Right cardiac atrium (tissue), 5 donors: ENCODE results near the gene MAN1B1. TPM values are rescaled to one million over a fixed set of nuclear protein-coding genes. Genes with fewer than 3 reads are reported as not detected.
A peak's percentile ranks its signal among the peaks of the same experiment; 100 is the strongest.

Experiments used
- ATAC-seq, 2 donors: fragments of 200-7000 bp; cut with Tn5 transposase; one replicate each; pipeline versions ENCODE4 v1.8.0 to v1.9.1; 2020; ENCODE audit warnings: moderate library complexity in 2 of 2, mild to moderate bottlenecking in 1 of 2
- DNase-seq, 3 donors: peaks; one replicate each; pipeline ENCODE4 v3.0.0-alpha.2; 2020
- H3K27ac ChIP-seq: one replicate; pipeline ENCODE4 v1.5.1; 2013; ENCODE audit warnings: mild to moderate bottlenecking, low read length, control low read depth, moderate library complexity
- H3K27me3 ChIP-seq: one replicate; pipeline ENCODE4 v1.6.1; 2013; ENCODE audit not compliant: control insufficient read depth, insufficient read depth
- H3K4me1 ChIP-seq: one replicate; pipeline ENCODE4 v1.6.1; 2013; ENCODE audit warnings: low read length; ENCODE audit not compliant: control insufficient read depth, insufficient read depth
- H3K4me3 ChIP-seq: one replicate; pipeline ENCODE4 v1.5.1; 2013; ENCODE audit warnings: low read length, control low read depth
- H3K9me3 ChIP-seq: one replicate; pipeline ENCODE4 v1.6.1; 2013; ENCODE audit warnings: low read length; ENCODE audit not compliant: control insufficient read depth
- WGBS: extraction: QIAGEN DNeasy Blood & Tissue Kit; methylation state at CpG from one replicate; pipeline ENCODE4 v1.1.7; 2013; 5-methylcytosine and 5-hydroxymethylcytosine counted together
- intact Hi-C, 4 donors: fragments of 100-400 bp; cut with DNase I; formaldehyde crosslinking; loops; one replicate each; pipeline versions ENCODE4 v1.11.0 to v1.14.0; 2022 to 2023
- polyA plus RNA-seq: library from polyadenylated mRNA; stranded (reverse); fragments of 200-250 nt; gene quantifications from one replicate; pipeline ENCODE4 v1.2.3, GENCODE V29; 2013
- total RNA-seq, 4 donors: library from RNA; stranded (reverse); fragmentation: NEBNext Ultra II Directional; extraction: Animal tissue kit (Norgen Biotek cat#: 25700); gene quantifications; one replicate each; pipeline ENCODE4 v1.2.1, GENCODE V29; 2021
- donor health status: healthy with polysubstance abuse.
- donor health status: DM: no; HTN: yes; CAD: no.
- donor health status: DM: no; HTN: no; CAD: no.
- donor health status: DM: no; HTN: yes; CAD: no; lungs with severe emphysema.
- donor health status: DM: yes; HTN: yes; CAD: no.

The MAN1B1 gene
- total and polyA plus RNA-seq, 5 donors = 23.9 to 31.3 (median 25.9) TPM

DNA sequence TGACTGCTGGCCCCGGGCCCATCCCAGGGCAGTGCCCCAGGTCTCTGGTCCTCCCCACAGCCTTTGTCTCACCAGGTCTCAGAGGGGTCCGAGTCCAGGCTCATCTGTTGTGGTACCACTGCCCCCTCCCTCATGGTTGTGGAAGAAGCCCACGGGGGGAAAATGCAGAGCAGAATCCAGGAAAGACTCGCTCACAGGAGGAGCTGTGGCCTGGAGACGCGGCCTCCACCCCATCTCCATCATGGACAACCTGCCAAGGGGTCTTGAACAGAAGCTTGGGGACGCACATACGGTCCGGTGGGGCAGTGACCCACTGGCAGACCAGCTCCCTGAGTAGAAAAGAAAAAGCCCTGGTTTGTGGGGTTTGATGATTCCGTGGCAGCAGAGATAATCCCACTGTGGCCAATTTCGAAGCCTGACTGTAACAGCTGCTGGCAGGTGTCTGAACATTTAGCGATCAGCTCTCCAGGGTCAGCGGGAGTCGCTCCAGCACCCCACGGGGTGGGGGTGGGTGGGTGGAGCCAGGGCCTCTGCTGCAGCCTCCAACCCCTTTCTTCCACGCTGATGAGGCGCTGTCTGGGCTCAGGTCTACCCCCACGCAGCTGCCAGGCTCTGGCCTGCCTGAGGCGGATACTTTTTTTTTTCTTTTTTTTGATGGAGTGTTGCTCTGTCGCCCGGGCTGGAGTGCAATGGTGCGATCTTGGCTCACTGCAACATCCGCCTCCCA, 50.3 kb downstream of the MAN1B1 start:
- intact Hi-C loops = no loop called here
- Histone ChIP-seq H3K27ac (no peak overlapping the region), H3K27me3 (no peaks in the 10 kb centered on the region), H3K9me3 (no peaks in the 10 kb centered on the region), H3K4me1 (no peaks in the 10 kb centered on the region), H3K4me3 (no peak overlapping the region)
- peak in 2 of 3 donors; percentile 9 to 17 for DNase-seq
- ATAC-seq = no peak
- WGBS = 72% methylated on average over 23 of the region's 23 CpGs

DNA sequence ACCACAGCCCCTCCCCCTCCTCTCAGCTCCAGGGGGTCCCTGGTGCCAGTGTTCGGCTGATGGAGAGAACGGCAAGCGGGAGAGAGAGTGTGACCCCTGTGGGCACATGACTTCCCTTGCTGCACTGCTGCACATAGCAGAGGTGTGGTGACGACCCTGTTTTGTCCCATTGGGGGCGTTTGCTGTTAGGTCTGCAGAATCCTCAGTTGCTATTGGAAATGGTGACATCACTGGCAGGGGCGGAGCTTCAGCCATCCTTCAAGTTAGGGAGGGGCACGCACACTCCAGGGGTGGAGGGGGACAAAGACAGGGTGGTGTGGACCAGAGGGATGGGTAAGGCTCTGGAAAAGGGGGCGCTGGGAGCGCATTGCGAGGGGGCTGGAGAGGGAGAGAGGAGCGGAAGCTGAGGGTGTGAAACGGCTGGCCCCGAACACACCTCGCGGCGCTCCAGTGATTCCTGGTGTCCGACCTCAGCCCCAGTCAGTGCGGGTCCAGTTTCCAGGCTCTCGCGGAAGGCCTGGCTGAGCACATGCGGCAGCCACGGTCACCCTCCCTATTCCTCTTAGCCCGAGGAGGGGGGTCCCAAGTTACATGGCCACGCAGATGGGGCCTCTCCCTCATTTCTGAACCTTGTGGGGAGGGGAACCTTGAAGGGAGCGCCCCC, 51.4 kb downstream of the MAN1B1 start:
- Histone ChIP-seq H3K9me3 (no peaks in the 10 kb centered on the region), H3K4me3 (no peak overlapping the region), H3K27ac (no peak overlapping the region), H3K4me1 (no peaks in the 10 kb centered on the region), H3K27me3 (no peaks in the 10 kb centered on the region)
- peak in 2 of 3 donors; percentile 34 to 43 for DNase-seq
- intact Hi-C loops = no loop called here
- WGBS = 6% methylated on average over 25 of the region's 25 CpGs
- ATAC-seq = no peak

DNA sequence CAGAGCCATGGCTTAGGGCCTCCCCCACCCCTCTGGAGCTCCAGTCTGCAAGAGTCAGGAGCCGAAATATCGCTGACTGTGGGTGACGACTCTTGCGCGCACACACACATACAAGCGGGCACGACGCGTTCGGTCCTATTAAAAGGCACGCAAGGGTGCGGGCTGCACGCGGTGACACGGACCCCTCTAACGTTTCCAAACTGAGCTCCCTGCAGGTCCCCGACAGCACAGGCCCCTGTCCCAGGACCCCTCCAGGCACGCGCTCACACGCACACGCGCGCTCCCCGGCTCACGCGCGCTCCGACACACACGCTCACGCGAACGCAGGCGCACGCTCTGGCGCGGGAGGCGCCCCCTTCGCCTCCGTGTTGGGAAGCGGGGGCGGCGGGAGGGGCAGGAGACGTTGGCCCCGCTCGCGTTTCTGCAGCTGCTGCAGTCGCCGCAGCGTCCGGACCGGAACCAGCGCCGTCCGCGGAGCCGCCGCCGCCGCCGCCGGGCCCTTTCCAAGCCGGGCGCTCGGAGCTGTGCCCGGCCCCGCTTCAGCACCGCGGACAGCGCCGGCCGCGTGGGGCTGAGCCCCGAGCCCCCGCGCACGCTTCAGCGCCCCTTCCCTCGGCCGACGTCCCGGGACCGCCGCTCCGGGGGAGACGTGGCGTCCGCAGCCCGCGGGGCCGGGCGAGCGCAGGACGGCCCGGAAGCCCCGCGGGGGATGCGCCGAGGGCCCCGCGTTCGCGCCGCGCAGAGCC, 52.1 kb downstream of the MAN1B1 start, which contains the start of gene GRIN1:
TSS of gene GRIN1 (plus strand) at position 433 of the 746 bp plus-strand sequence. CDS start 333 bp downstream, outside the sequence.
- ATAC-seq (peak; percentile 65 to 66), DNase-seq (peak; percentile 49 to 82 (median 80))
- Histone ChIP-seq H3K4me3 (no peak within 1 kb of the TSS), H3K27ac (no peak within 1 kb of the TSS), H3K27me3 (no peaks in the 10 kb centered on the region), H3K9me3 (no peaks in the 10 kb centered on the region), H3K4me1 (no peaks in the 10 kb centered on the region)
- WGBS = 5% methylated on average over 104 of the region's 104 CpGs
- intact Hi-C loops = no loop called here

DNA sequence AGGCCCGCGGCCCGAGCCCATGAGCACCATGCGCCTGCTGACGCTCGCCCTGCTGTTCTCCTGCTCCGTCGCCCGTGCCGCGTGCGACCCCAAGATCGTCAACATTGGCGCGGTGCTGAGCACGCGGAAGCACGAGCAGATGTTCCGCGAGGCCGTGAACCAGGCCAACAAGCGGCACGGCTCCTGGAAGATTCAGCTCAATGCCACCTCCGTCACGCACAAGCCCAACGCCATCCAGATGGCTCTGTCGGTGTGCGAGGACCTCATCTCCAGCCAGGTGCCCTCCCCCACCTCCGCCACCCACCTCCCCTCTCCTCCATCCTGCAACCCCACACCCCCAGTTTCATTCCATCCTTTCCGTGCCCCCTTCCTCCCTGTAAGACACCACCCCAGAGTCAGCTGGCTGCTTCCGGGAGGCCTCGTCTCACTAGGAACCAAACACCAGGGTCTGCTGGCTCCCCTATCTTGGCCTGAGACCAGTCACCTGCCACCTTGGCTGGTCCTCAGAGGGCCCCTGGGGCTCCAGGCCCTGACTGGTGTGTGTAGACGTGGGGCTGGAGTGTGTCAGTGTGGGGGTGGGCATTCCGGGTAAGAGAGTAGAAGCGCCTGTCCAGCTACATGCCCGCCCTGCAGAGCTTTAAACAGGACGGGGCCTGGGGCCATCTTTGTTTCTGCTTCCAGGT, 52.8 kb downstream of the MAN1B1 start:
- no peak overlapping the region for H3K4me3 ChIP-seq
- intact Hi-C loops = no loop called here
- H3K27me3 ChIP-seq = no peaks in the 10 kb centered on the region
- H3K27ac ChIP-seq = no peak overlapping the region
- 31% methylated on average over 37 of the region's 37 CpGs for WGBS
- H3K4me1 ChIP-seq = no peaks in the 10 kb centered on the region
- DNase-seq (peak in 1 of 3 donors; percentile 34), ATAC-seq (no peak)
- H3K9me3 ChIP-seq = no peaks in the 10 kb centered on the region

DNA sequence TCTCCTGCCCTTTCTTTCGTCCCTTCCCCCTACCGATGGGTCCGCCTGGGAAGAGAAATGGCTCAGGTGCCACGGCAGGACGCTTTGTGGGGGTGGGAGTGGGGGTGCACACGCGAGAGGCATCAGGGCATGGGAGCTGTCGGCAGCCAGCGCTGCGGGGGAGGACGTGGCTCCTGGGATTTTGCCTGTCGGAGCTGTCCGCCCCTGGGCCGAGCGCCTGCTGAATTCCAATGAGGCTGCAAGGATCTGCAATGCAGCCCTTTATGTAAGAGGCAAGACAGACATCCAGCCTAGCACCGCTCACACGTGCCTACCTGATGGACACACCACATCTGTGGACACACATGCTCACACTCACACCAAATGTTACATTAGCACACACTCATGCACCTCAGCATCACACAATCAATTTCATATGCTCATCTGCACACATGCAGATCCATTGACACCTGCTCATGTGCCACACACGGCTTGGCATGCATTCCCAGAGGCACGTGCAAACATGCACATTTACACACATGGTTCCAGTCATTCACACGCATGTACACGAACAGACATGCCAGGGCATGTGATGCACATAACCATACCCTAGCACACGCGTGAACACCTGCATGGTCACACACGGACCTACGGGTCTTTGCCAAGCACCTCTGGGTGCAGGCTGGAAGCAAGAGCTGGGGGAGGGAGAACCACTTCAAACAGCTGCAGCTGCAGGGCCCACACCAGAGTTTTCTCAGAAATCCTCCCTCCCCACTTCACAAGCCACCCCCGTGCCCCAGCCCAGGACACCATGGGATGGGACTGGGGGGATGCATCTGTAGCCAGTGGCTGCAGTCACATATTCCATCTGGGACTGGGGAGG, 53.6 kb downstream of the MAN1B1 start:
- ATAC-seq = no peak
- no peak overlapping the region for H3K4me3 ChIP-seq
- H3K4me1 ChIP-seq = no peaks in the 10 kb centered on the region
- intact Hi-C loops = no loop called here
- H3K27me3 ChIP-seq = no peaks in the 10 kb centered on the region
- H3K9me3 ChIP-seq = no peaks in the 10 kb centered on the region
- no peak overlapping the region for H3K27ac ChIP-seq
- WGBS = 58% methylated on average over 26 of the region's 26 CpGs
- DNase-seq = peak in 2 of 3 donors; percentile 30 to 44

DNA sequence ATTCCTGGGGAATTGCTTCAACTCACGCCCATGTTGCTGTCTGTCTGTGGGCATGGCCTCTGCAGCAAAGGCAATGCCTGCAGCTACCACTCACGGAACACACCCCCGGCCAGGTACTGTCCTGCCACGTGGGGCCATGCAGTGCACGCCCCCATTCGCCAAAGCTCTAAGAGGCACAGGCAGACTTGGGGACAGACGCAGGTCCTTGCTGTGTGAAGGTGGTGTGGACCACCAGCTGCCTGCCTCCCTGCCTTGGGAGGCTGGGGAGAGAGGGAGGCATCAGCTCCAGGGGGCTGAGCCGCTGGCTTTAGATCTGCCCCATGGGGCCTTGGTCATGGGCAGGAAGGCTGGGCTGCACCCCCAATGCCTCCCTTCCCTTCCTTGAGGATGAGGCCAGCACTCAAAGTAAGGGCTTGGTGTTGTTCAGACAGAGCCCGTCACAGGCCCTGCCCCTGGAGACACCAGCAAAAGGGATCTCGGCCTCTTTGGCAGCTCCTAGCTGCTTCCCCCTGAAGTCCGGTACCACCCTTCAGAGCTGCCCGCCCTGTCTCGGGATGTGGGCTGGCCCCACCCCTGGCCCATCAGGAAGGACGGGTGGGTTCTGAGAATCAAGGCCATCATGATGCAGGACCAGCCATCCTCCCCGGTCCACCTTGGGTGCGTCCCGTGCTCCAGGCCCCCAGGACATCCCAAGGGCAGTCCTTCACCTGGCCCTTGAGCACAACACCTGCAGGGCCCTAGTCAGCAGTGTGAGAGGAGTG, 54.4 kb downstream of the MAN1B1 start:
- Histone ChIP-seq H3K27ac (no peak overlapping the region), H3K4me3 (no peak overlapping the region), H3K27me3 (no peaks in the 10 kb centered on the region), H3K9me3 (no peaks in the 10 kb centered on the region), H3K4me1 (no peaks in the 10 kb centered on the region)
- 75% methylated on average over 17 of the region's 17 CpGs for WGBS
- peak in 2 of 3 donors; percentile 22 to 25 for DNase-seq
- no peak for ATAC-seq
- intact Hi-C loops = no loop called here

DNA sequence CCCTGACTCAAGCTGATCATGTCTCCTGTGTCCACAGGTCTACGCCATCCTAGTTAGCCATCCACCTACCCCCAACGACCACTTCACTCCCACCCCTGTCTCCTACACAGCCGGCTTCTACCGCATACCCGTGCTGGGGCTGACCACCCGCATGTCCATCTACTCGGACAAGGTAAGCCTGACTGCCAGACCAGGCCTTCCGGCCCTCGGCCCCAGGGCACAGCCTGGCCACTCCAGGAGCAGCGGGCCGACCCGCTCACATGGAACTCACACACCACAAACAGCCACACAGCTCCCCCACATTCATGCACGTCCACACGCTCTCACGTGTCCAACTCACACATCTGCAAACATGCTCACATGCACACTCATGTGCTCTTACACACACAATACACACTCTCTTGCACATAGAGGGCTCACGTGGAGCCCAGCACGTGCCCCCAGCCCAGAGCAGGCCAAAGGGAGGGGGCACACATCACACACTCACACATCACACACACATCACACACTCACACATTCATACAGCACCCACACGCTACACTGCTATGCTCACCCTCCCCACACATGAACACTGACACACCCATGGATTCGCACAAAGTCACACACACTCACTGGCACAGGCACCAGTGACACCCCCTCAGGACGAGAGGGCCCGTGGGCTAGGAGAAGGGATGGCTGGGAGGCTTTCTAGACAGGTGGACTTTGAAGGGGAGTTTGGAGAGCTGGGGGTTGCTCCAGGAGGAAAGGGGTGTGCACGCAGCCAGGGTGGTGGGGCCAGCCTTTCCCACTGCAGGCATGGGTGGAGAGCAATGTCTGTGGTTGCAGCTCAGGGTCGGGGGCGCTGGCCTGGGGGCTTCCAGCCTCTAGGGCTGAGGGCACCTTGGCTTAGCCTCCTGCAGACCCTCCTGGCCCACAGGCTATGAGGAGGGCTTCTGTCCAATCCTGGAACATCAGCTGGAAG, 55.5 kb downstream of the MAN1B1 start:
- Histone ChIP-seq H3K4me3 (no peak overlapping the region), H3K9me3 (no peaks in the 10 kb centered on the region), H3K27me3 (no peaks in the 10 kb centered on the region), H3K4me1 (no peaks in the 10 kb centered on the region), H3K27ac (no peak overlapping the region)
- no peak for ATAC-seq
- intact Hi-C loops = no loop called here
- 75% methylated on average over 24 of the region's 24 CpGs for WGBS
- peak in 2 of 3 donors; percentile 24 to 26 for DNase-seq

DNA sequence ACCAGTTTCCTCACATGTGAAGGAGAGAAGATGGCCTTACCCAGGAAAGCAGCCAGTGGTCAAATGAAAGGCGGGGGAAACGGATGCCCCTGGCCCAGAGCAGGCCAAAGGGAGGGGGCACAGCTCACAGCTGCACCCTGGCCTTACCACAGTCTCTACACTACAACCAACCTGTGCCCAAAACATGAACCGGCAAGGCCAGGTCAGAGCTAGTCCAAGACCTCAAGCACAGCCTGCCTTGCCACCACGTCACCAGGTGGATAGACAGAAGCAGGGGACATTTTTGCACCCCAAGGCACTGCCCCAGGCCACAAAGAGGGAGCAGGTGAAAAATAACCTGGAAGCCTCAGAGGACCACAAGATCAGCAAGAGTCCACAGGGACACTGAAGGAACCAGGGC, 56.7 kb downstream of the MAN1B1 start:
- 59% methylated on average over 4 of the region's 4 CpGs for WGBS
- ATAC-seq (no peak), DNase-seq (peak in 1 of 3 donors; percentile 9)
- intact Hi-C loops = no loop called here
- Histone ChIP-seq H3K27me3 (no peaks in the 10 kb centered on the region), H3K9me3 (no peaks in the 10 kb centered on the region), H3K27ac (no peak overlapping the region), H3K4me1 (no peaks in the 10 kb centered on the region), H3K4me3 (no peak overlapping the region)
